Neutrophil (primary cell): ENCODE results near the gene TEF.
A peak's percentile ranks its signal among the peaks of the same experiment; 100 is the strongest.

ENCODE experiments used
- H3K27ac ChIP-seq: fragments of 200-600 bp; sonication (generic); 2 replicates; pipeline ENCODE4 v1.5.1; 2016; ENCODE audit warnings: mild to moderate bottlenecking, moderate library complexity
- H3K27me3 ChIP-seq: fragments of 200-600 bp; sonication (generic); 2 replicates; pipeline ENCODE4 v1.6.0; 2016; ENCODE audit warnings: mild to moderate bottlenecking
- H3K36me3 ChIP-seq: fragments of 200-600 bp; sonication (generic); 2 replicates; pipeline ENCODE4 v1.5.1; 2017
- H3K4me1 ChIP-seq, 2 experiments: fragments of 200-600 bp in 1 of 2; sonication (generic) in 1 of 2; 1 replicate in 1 of 2; 2 replicates in 1 of 2; pipeline versions ENCODE4 v1.5.1 to v1.6.1; 2013 to 2016; ENCODE audit warnings: low read depth in 1 of 2, low read length in 1 of 2, mild to moderate bottlenecking in 1 of 2, moderate library complexity in 1 of 2; ENCODE audit not compliant: control insufficient read depth in 1 of 2, insufficient read depth in 1 of 2
- H3K4me3 ChIP-seq, 2 experiments: fragments of 200-600 bp in 1 of 2; sonication (generic) in 1 of 2; 1 replicate in 1 of 2; 2 replicates in 1 of 2; pipeline ENCODE4 v1.5.1; 2013 to 2016; ENCODE audit warnings: low read depth in 1 of 2, low read length in 1 of 2, mild to moderate bottlenecking in 1 of 2, moderate library complexity in 1 of 2
- H3K9me3 ChIP-seq: fragments of 200-600 bp; sonication (generic); 2 replicates; pipeline ENCODE4 v1.5.1; 2016
- CTCF ChIP-seq: fragments of 200-600 bp; sonication (generic); IDR thresholded peaks from 2 replicates; pipeline ENCODE4 v1.5.1; 2016; ENCODE audit warnings: antibody characterized with exemption

The TEF gene

GRCh38 chr22:41381329-41382097 lies at the start of gene TEF:
Gene TEF, plus strand, starts transcription at chr22:41381942. Its CDS starts 103 bp downstream, at chr22:41382045.
- Histone ChIP-seq H3K36me3 (no peaks in the 10 kb centered on the region), H3K4me1 (peaks cover 9 to 16% of the 10 kb centered on the region in 2 experiments), H3K27me3 (peaks cover 7% of the 10 kb centered on the region), H3K27ac (peak within 1 kb of the TSS; percentile 79), H3K9me3 (no peaks in the 10 kb centered on the region), H3K4me3 (peak within 1 kb of the TSS; percentile 71 to 96)
- no peak for TF ChIP-seq CTCF

- Histone ChIP-seq H3K27ac (no peak overlapping the region), H3K27me3 (no peaks in the 10 kb centered on the region), H3K4me3 (no peak overlapping the region), H3K9me3 (no peaks in the 10 kb centered on the region), H3K4me1 (no peaks in the 10 kb centered on the region), H3K36me3 (peaks cover 67% of the 10 kb centered on the region)
- TF ChIP-seq CTCF: no peak
Measured at GRCh38 chr22:41332217-41332939, 49.4 kb upstream of the TEF start.

- no peak for TF ChIP-seq CTCF
- no peak overlapping the region for H3K27ac ChIP-seq
- peaks cover 61% of the 10 kb centered on the region for H3K36me3 ChIP-seq
- no peaks in the 10 kb centered on the region for H3K27me3 ChIP-seq
- no peaks in the 10 kb centered on the region for H3K4me1 ChIP-seq
- H3K4me3 ChIP-seq: no peak overlapping the region
- H3K9me3 ChIP-seq: no peaks in the 10 kb centered on the region
Measured at GRCh38 chr22:41333806-41334205, 47.9 kb upstream of the TEF start.

- Histone ChIP-seq H3K9me3 (no peaks in the 10 kb centered on the region), H3K4me3 (no peak overlapping the region), H3K27me3 (no peaks in the 10 kb centered on the region), H3K36me3 (peaks cover 65% of the 10 kb centered on the region), H3K27ac (no peak overlapping the region), H3K4me1 (no peaks in the 10 kb centered on the region)
- TF ChIP-seq CTCF: no peak
Measured at GRCh38 chr22:41334215-41334614, 47.5 kb upstream of the TEF start.

- Histone ChIP-seq H3K4me3 (no peak overlapping the region), H3K4me1 (no peaks in the 10 kb centered on the region), H3K36me3 (peaks cover 65% of the 10 kb centered on the region), H3K27me3 (no peaks in the 10 kb centered on the region), H3K27ac (no peak overlapping the region), H3K9me3 (no peaks in the 10 kb centered on the region)
- no peak for TF ChIP-seq CTCF
Measured at GRCh38 chr22:41334951-41335635, 46.6 kb upstream of the TEF start.
